Measurements from ENCODE around the gene PCDH10. TPM values are rescaled to one million over a fixed set of nuclear protein-coding genes. Genes with fewer than 3 reads are reported as not detected.

Gene PCDH10
- total RNA-seq (ENCODE audit: low replicate concordance) = 0.15 and 0.46 TPM in 2 replicates

- peaks cover 21% of the 10 kb centered on the region for H3K4me1 ChIP-seq
Observed at GRCh38 chr4:133148690-133149363, at the start of gene PCDH10. PCDH10 (plus strand) TSS chr4:133149294; CDS start chr4:133150141, 847 bp downstream.

GRCh38 chr4:133102043-133102442 is 47.1 kb upstream of the PCDH10 start:
- no peak overlapping the region for H3K27ac Mint-ChIP-seq
- Histone ChIP-seq H4K20me1 (ENCODE audit: low read depth) (no peaks in the 10 kb centered on the region), H3K79me2 (ENCODE audit: low read depth) (no peaks in the 10 kb centered on the region), H3K4me1 (peaks cover 6% of the 10 kb centered on the region), H3F3A (ENCODE audit: low read depth) (no peaks in the 10 kb centered on the region), H3K27me3 (no peaks in the 10 kb centered on the region), H3K36me3 (no peaks in the 10 kb centered on the region), H3K9ac (no peak overlapping the region), H2AFZ (replicated peaks) (no peak overlapping the region), H3K4me2 (no peak overlapping the region), H3K27ac (no peak overlapping the region), H3K9me3 (ENCODE audit: low read depth) (no peaks in the 10 kb centered on the region), H3K4me3 (no peak overlapping the region)
- peaks cover 7% of the 10 kb centered on the region for H3K9me3 Mint-ChIP-seq
- no peaks in the 10 kb centered on the region for H3K27me3 Mint-ChIP-seq (ENCODE audit: insufficient read depth, low read depth)
- no peaks in the 10 kb centered on the region for H3K36me3 Mint-ChIP-seq
- DNase-seq (ENCODE audit: low spot score) = peak; percentile 2
- H3K4me3 Mint-ChIP-seq = no peak overlapping the region
- peaks cover 6% of the 10 kb centered on the region for H3K4me1 Mint-ChIP-seq
- no peak for TF ChIP-seq CTCF (IDR thresholded peaks at IDR 0.05)
- no peak for TF ChIP-seq EZH2 (IDR thresholded peaks at IDR 0.05)
- no peak for TF ChIP-seq EZH2phosphoT487 (IDR thresholded peaks at IDR 0.05)

More at GRCh38 chr4:133148690-133149363, at the start of gene PCDH10:
- Histone ChIP-seq H3K36me3 (no peaks in the 10 kb centered on the region), H3K27ac (no peak within 1 kb of the TSS), H3K79me2 (ENCODE audit: low read depth) (no peaks in the 10 kb centered on the region), H3K4me2 (peak within 1 kb of the TSS; percentile 83), H3K9ac (no peak within 1 kb of the TSS), H3F3A (ENCODE audit: low read depth) (peaks cover 27% of the 10 kb centered on the region), H3K4me3 (peak within 1 kb of the TSS; percentile 57), H3K27me3 (peaks cover 90% of the 10 kb centered on the region), H3K9me3 (ENCODE audit: low read depth) (no peaks in the 10 kb centered on the region), H2AFZ (replicated peaks) (peak within 1 kb of the TSS; percentile 68), H4K20me1 (ENCODE audit: low read depth) (peaks cover 7% of the 10 kb centered on the region)
- Mint-ChIP-seq H3K9me3 (no peaks in the 10 kb centered on the region), H3K27me3 (ENCODE audit: insufficient read depth, low read depth) (peaks cover 39% of the 10 kb centered on the region), H3K4me1 (peaks cover 46% of the 10 kb centered on the region), H3K36me3 (no peaks in the 10 kb centered on the region), H3K4me3 (peak within 1 kb of the TSS; percentile 93), H3K27ac (no peak within 1 kb of the TSS)
- DNase-seq (ENCODE audit: low spot score) = peak; percentile 96
- peak; percentile 43 for TF ChIP-seq EZH2 (IDR thresholded peaks at IDR 0.05)
- no peak for TF ChIP-seq EZH2phosphoT487 (IDR thresholded peaks at IDR 0.05)

GRCh38 chr4:133102612-133103409 is 46.3 kb upstream of the PCDH10 start:
- H3K27ac ChIP-seq = no peak overlapping the region
- H3K9me3 ChIP-seq (ENCODE audit: low read depth) = no peaks in the 10 kb centered on the region
- H3K27me3 ChIP-seq = no peaks in the 10 kb centered on the region
- no peaks in the 10 kb centered on the region for H3K36me3 ChIP-seq
- H3K9ac ChIP-seq = no peak overlapping the region
- no peak for TF ChIP-seq EZH2phosphoT487 (IDR thresholded peaks at IDR 0.05)
- TF ChIP-seq EZH2 (IDR thresholded peaks at IDR 0.05) = no peak
- TF ChIP-seq CTCF (IDR thresholded peaks at IDR 0.05) = peak; percentile 30
- no peaks in the 10 kb centered on the region for H3K36me3 Mint-ChIP-seq
- DNase-seq (ENCODE audit: low spot score) = peak; percentile 4
- no peaks in the 10 kb centered on the region for H4K20me1 ChIP-seq (ENCODE audit: low read depth)
- no peak overlapping the region for H3K27ac Mint-ChIP-seq
- H3K4me2 ChIP-seq = no peak overlapping the region
- H3K4me1 ChIP-seq = no peaks in the 10 kb centered on the region
- H3K4me1 Mint-ChIP-seq = no peaks in the 10 kb centered on the region
- no peaks in the 10 kb centered on the region for H3K79me2 ChIP-seq (ENCODE audit: low read depth)
- H3F3A ChIP-seq (ENCODE audit: low read depth) = no peaks in the 10 kb centered on the region
- no peaks in the 10 kb centered on the region for H3K27me3 Mint-ChIP-seq (ENCODE audit: insufficient read depth, low read depth)
- no peak overlapping the region for H3K4me3 Mint-ChIP-seq
- H3K9me3 Mint-ChIP-seq = peaks cover 7% of the 10 kb centered on the region
- no peak overlapping the region for H2AFZ ChIP-seq (replicated peaks)
- no peak overlapping the region for H3K4me3 ChIP-seq

All from neural progenitor cell (in vitro differentiated cells).